K562 (cell line): Measurements from ENCODE around the gene CHMP2A. TPM values are rescaled to one million over a fixed set of nuclear protein-coding genes. Genes with fewer than 3 reads are reported as not detected.

ENCODE experiments used
- CBX1 ChIP-seq: sonication (generic); IDR thresholded peaks from 2 replicates; pipeline ENCODE4 v1.6.1; 2016; ENCODE audit warnings: antibody characterized with exemption, low read depth, mild to moderate bottlenecking
- CGGBP1 ChIP-seq: fragments of 250-450 bp; sonication (Bioruptor Pico); IDR thresholded peaks from 2 replicates; pipeline ENCODE4 v1.9.0; 2021; ENCODE audit warnings: mild to moderate bottlenecking
- E2F8 ChIP-seq: fragments of 450-650 bp; IDR thresholded peaks from 2 replicates; pipeline ENCODE4 v1.7.1; 2018; ENCODE audit warnings: mild to moderate bottlenecking, low read depth; ENCODE audit not compliant: partially characterized antibody
- EWSR1 ChIP-seq: fragments of 450-650 bp; IDR thresholded peaks from 2 replicates; pipeline ENCODE4 v1.6.1; 2018; ENCODE audit warnings: borderline replicate concordance, mild to moderate bottlenecking, low read depth, moderate library complexity; ENCODE audit not compliant: partially characterized antibody
- HNRNPH1 ChIP-seq: fragments of 200-400 bp; formaldehyde crosslinking; optimal IDR thresholded peaks from 2 replicates; pipeline ENCODE3; 2017; ENCODE audit warnings: low read depth, mild to moderate bottlenecking, low read length, moderate library complexity
- NR2C1 ChIP-seq, 2 experiments: fragments of 450-650 bp; IDR thresholded peaks; 2 replicates each; pipeline ENCODE4 v1.6.1; 2017; ENCODE audit warnings: mild to moderate bottlenecking in 2 of 2, antibody characterized with exemption in 1 of 2, inconsistent platforms in 1 of 2, missing compliant biosample characterization in 1 of 2, missing genetic modification characterization in 1 of 2
- PKNOX1 ChIP-seq: fragments of 450-650 bp; IDR thresholded peaks from 2 replicates; pipeline ENCODE4 v1.6.1; 2016
- POLR2B ChIP-seq: fragments of 450-650 bp; IDR thresholded peaks from 2 replicates; pipeline ENCODE4 v1.6.1; 2018; ENCODE audit warnings: low read depth; ENCODE audit not compliant: partially characterized antibody
- SAP30 ChIP-seq: fragments of 200-600 bp; sonication (generic); IDR thresholded peaks from 2 replicates; pipeline ENCODE4 v1.6.1; 2012; ENCODE audit warnings: borderline replicate concordance, low read depth, mild to moderate bottlenecking, moderate library complexity, low read length, control low read depth, inconsistent platforms; ENCODE audit not compliant: insufficient read depth, poor library complexity, severe bottlenecking
- polyA plus RNA-seq, 8 experiments: library from polyadenylated mRNA; depleted of rRNA in 4 of 8; stranded (reverse) in 5 of 8; unstranded in 3 of 8; fragments of >200 nt; fragmentation: Nextera tagmentation in 2 of 8; fragmentation: Illumina TruSeq in 1 of 8; extraction: Ambion mirVana in 2 of 8; extraction: Trizol in 1 of 8; gene quantifications; 2 replicates each; pipeline versions ENCODE4 v1.2.1 to v1.2.3, GENCODE V29; 2011 to 2014; ENCODE audit warnings: inconsistent platforms in 1 of 8, missing spikeins in 1 of 8
- total RNA-seq, 7 experiments: library from RNA; depleted of rRNA in 6 of 7; stranded (reverse); fragments of >200 nt in 6 of 7; fragmentation: Illumina TruSeq in 2 of 7; extraction: Trizol in 2 of 7; gene quantifications; 2 replicates each; pipeline versions ENCODE4 v1.2.1 to v1.2.3, GENCODE V29; 2011 to 2021; ENCODE audit warnings: low replicate concordance in 1 of 7
- TF ChIP-seq, protein P1 (sequence below), 2 experiments: fragments of 200-800 bp in 1 of 2; sonication (Bioruptor generic) in 1 of 2; sonication (generic) in 1 of 2; formaldehyde crosslinking in 1 of 2; IDR thresholded peaks in 1 of 2; conservative IDR thresholded peaks in 1 of 2; 2 replicates each; pipeline versions ENCODE4 v1.5.0 to v1.6.1; 2016 to 2020; ENCODE audit warnings: missing compliant biosample characterization in 1 of 2, missing genetic modification characterization in 1 of 2, missing genetic modification reagents in 1 of 2
- TF ChIP-seq, protein P2 (sequence below): fragments of 450-650 bp; formaldehyde crosslinking; IDR thresholded peaks from 2 replicates; pipeline ENCODE4 v1.4.0; 2022; ENCODE audit warnings: missing genetic modification characterization

The CHMP2A gene
- total and polyA plus RNA-seq, 9 of the 15 experiments (the other 6 are each of a cell fraction or from before 2014, with no cell fraction given) = 57.6 to 159 (median 87.2) TPM

DNA sequence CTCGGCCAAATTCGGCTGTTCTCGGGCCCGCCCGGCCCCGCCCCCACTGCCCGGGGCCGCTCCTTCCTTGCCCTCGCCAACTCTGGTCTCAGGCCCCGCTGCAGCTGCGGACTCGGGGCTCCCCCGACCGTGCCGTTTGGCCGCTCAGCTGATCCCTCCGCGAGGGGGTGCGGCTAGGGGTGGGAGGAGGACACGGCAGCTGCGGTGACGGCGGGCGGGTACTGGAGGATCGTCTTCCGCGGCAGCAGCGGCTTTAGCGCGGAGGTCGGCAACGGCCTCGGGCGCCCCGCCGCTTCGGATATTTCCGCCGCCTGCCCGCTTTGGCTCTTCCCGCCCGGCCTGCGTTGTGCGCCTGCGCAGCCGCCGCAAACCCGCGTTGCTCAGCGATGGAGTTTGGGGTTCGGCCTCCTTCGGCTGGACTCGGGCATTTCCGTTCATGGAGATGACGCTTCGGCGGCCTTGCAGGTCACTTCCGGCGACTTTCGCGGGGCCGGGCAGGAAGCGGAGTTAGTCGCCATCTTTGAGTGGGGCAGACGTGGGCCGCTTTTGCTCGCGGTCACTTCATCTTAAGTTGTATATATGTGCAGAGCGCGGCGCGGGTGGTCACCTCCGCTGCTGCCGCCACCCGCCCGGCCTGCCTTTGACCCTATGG lies 3.8 kb upstream of the CHMP2A start (continued):
- TF ChIP-seq CGGBP1 (no peak), CBX1 (0 out of 2 replicates have a peak, but pooled peaks have one; percentile 66), PKNOX1 (peak; percentile 32; the same call in 1 of the 2 replicates), POLR2B (peak; percentile 46), HNRNPH1 (no peak), SAP30 (peak; percentile 42), NR2C1 (IDR thresholded peaks at IDR 0.05) (peak; percentile 71; the same call in 1 of the 2 replicates), NR2C1 (tag; IDR thresholded peaks at IDR 0.05) (no peak), E2F8 (peak; percentile 78), EWSR1 (no peak)
- TF ChIP-seq, protein P1, sequence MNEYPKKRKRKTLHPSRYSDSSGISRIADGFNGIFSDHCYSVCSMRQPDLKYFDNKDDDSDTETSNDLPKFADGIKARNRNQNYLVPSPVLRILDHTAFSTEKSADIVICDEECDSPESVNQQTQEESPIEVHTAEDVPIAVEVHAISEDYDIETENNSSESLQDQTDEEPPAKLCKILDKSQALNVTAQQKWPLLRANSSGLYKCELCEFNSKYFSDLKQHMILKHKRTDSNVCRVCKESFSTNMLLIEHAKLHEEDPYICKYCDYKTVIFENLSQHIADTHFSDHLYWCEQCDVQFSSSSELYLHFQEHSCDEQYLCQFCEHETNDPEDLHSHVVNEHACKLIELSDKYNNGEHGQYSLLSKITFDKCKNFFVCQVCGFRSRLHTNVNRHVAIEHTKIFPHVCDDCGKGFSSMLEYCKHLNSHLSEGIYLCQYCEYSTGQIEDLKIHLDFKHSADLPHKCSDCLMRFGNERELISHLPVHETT (CRISPR knock-in tag; conservative IDR thresholded peaks at IDR 0.05 in 1 of 2, IDR thresholded peaks at IDR 0.05 in 1 of 2) = peak in 1 of 2 experiments; percentile 20; a peak in 1 of 4 replicates
- TF ChIP-seq, protein P2, sequence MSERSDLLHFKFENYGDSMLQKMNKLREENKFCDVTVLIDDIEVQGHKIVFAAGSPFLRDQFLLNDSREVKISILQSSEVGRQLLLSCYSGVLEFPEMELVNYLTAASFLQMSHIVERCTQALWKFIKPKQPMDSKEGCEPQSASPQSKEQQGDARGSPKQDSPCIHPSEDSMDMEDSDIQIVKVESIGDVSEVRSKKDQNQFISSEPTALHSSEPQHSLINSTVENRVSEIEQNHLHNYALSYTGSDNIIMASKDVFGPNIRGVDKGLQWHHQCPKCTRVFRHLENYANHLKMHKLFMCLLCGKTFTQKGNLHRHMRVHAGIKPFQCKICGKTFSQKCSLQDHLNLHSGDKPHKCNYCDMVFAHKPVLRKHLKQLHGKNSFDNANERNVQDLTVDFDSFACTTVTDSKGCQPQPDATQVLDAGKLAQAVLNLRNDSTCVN (CRISPR knock-in tag) = no peak
